ENCODE measurements around the gene TMEM182.

DNA sequence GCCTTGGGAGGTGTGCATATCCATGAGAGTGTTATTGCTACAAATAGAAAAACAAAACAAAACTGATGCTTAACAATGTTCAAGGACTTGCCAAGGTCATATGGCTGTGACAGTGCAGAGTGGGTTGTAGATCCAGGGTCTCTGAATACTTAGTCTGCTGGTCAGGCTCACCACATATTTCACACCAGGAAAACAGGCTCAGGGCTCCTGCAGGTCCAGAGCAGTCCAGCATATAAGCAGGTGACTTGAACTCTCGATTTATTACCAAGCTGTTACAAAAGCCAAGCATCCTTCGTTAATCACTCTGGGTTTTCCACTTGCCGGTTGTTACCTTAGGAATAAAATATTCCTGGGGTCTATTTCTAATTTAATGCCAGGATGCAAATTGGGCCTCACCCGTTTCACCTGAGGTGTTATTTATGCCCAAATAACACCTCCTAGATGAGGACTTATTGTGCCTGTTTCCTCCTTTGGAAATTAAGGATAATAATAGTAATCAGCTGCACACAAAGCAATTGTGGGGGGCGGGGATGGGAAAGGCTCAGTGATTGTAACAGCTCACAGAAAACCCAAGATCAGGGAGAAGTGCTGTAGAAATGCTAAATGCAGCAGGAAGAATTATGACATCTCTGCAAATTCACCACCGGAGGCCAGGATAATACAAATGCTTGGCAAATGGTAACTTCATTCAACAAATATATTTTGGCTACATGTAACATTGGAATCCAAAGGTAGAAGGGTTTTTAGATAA is 72.9 kb downstream of the TMEM182 start:
- TF ChIP-seq, protein P1, sequence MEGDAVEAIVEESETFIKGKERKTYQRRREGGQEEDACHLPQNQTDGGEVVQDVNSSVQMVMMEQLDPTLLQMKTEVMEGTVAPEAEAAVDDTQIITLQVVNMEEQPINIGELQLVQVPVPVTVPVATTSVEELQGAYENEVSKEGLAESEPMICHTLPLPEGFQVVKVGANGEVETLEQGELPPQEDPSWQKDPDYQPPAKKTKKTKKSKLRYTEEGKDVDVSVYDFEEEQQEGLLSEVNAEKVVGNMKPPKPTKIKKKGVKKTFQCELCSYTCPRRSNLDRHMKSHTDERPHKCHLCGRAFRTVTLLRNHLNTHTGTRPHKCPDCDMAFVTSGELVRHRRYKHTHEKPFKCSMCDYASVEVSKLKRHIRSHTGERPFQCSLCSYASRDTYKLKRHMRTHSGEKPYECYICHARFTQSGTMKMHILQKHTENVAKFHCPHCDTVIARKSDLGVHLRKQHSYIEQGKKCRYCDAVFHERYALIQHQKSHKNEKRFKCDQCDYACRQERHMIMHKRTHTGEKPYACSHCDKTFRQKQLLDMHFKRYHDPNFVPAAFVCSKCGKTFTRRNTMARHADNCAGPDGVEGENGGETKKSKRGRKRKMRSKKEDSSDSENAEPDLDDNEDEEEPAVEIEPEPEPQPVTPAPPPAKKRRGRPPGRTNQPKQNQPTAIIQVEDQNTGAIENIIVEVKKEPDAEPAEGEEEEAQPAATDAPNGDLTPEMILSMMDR (IDR thresholded peaks at IDR 0.05) = no peak
- no peak for TF ChIP-seq POLR2A (IDR thresholded peaks at IDR 0.05)
